CD8-positive, alpha-beta memory T cell (primary cell): ENCODE results near the gene NR6A1. TPM values are rescaled to one million over a fixed set of nuclear protein-coding genes. Genes with fewer than 3 reads are reported as not detected.

Source experiments
- CTCF ChIA-PET: fragments of 350-600 bp; sonication (Branson Sonifier 250); formaldehyde crosslinking; loops from one replicate; lab custom pipeline; 2021; ENCODE audit warnings: antibody characterized with exemption; lab: Charles Lee
- POLR2A ChIA-PET: fragments of 350-600 bp; sonication (Branson Sonifier 250); formaldehyde crosslinking; loops from one replicate; lab custom pipeline; 2021; ENCODE audit warnings: antibody characterized with exemption; lab: Charles Lee
- DNase-seq, 5 donors: peaks; one replicate each; pipeline versions ENCODE4 v3.0.0 to v3.0.0-alpha.2; 2020 to 2022; ENCODE audit warnings: mixed read lengths in 1 of 5
- H3K27ac ChIP-seq: one replicate; pipeline ENCODE4 v1.7.0; 2013; ENCODE audit warnings: low read depth, mild to moderate bottlenecking, low read length, moderate library complexity
- H3K27me3 ChIP-seq: 2 replicates; pipeline ENCODE4 v1.7.0; 2013; ENCODE audit warnings: low read length, mild to moderate bottlenecking; ENCODE audit not compliant: insufficient read depth, poor library complexity, severe bottlenecking
- H3K36me3 ChIP-seq: 2 replicates; pipeline ENCODE4 v1.7.0; 2013; ENCODE audit warnings: mild to moderate bottlenecking, low read length, moderate library complexity; ENCODE audit not compliant: insufficient read depth
- H3K4me1 ChIP-seq: 2 replicates; pipeline ENCODE4 v1.7.0; 2013; ENCODE audit warnings: mild to moderate bottlenecking, low read length, moderate library complexity; ENCODE audit not compliant: insufficient read depth
- H3K4me3 ChIP-seq: 2 replicates; pipeline ENCODE4 v1.7.0; 2013; ENCODE audit warnings: mild to moderate bottlenecking, low read length
- H3K9me3 ChIP-seq: 2 replicates; pipeline ENCODE4 v1.7.0; 2013; ENCODE audit warnings: mild to moderate bottlenecking, low read length
- H3K27ac Mint-ChIP-seq, 8 donors: one replicate each; pipeline ENCODE4 v1.8.0; 2020 to 2021; ENCODE audit warnings: mixed read lengths in 8 of 8, mild to moderate bottlenecking in 6 of 8, inconsistent platforms in 3 of 8, moderate library complexity in 3 of 8
- H3K27me3 Mint-ChIP-seq, 2 donors: one replicate each; pipeline ENCODE4 v1.8.0; 2020 to 2021; ENCODE audit warnings: mixed read lengths in 2 of 2, mild to moderate bottlenecking in 1 of 2, moderate library complexity in 1 of 2
- H3K36me3 Mint-ChIP-seq, 3 donors: one replicate each; pipeline ENCODE4 v1.8.0; 2020 to 2021; ENCODE audit warnings: mixed read lengths in 3 of 3, inconsistent platforms in 1 of 3, mild to moderate bottlenecking in 1 of 3
- H3K4me1 Mint-ChIP-seq, 3 donors: one replicate each; pipeline ENCODE4 v1.8.0; 2020 to 2021; ENCODE audit warnings: mixed read lengths in 3 of 3, inconsistent platforms in 1 of 3, mild to moderate bottlenecking in 1 of 3
- H3K4me3 Mint-ChIP-seq, 7 donors: one replicate each; pipeline ENCODE4 v1.8.0; 2020 to 2021; ENCODE audit warnings: mixed read lengths in 7 of 7, mild to moderate bottlenecking in 6 of 7, moderate library complexity in 4 of 7, inconsistent platforms in 2 of 7
- H3K9me3 Mint-ChIP-seq, 5 donors: one replicate each; pipeline ENCODE4 v1.8.0; 2020 to 2022; ENCODE audit warnings: mixed read lengths in 5 of 5, mild to moderate bottlenecking in 3 of 5, moderate library complexity in 2 of 5, inconsistent platforms in 1 of 5
- polyA plus RNA-seq: library from polyadenylated mRNA; unstranded; fragments of 300-500 nt; fragmentation: Illumina TruSeq; gene quantifications from one replicate; pipeline ENCODE4 v1.2.3, GENCODE V29; 2021
- total RNA-seq, 2 experiments: library from RNA; stranded (reverse); gene quantifications; one replicate each; pipeline ENCODE4 v1.2.3, GENCODE V29; 2021

Gene NR6A1
- total and polyA plus RNA-seq, 3 experiments from 2014 or later: 2.4 to 3.0 TPM; not detected in 1

DNA sequence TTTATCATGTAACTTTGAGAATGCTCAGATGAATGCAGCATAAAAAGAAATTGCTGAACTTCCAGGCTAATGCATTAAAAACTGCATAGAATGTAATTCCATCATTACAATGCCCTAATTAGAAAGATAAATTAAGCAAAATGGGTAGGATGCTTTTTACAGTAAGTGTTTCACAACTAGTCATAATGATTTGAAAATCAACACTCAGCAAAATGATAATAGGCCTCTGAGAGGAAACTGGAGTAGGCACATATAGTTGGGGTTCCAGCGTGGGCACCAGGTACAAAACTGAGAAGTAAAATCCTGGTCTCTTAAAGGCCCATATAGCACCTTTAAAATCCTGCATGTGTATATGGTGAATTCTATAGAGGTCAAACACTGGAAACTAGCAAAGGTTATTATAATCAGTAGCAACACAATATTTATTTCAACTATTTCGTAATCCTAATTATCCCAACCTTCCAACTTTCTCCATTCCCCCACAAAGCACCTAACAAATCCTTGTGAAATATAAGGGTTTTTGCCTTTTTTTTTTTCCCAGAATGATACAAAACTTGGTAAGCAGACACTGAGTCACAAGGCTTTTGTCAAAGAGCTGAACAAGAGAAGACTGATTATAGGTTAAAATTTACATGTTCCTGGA, 155.9 kb downstream of the NR6A1 start:
- H3K27me3 ChIP-seq: no peaks in the 10 kb centered on the region
- no peaks in the 10 kb centered on the region for H3K4me1 ChIP-seq
- no peak overlapping the region for H3K4me3 Mint-ChIP-seq
- no peak overlapping the region for H3K4me3 ChIP-seq
- no peaks in the 10 kb centered on the region for H3K9me3 Mint-ChIP-seq
- CTCF ChIA-PET: no interaction called here
- H3K36me3 Mint-ChIP-seq: no peaks in the 10 kb centered on the region
- no peak overlapping the region for H3K27ac ChIP-seq
- no peak overlapping the region for H3K27ac Mint-ChIP-seq
- peaks cover 6 to 26% of the 10 kb centered on the region in 2 donors for H3K27me3 Mint-ChIP-seq
- H3K9me3 ChIP-seq: no peaks in the 10 kb centered on the region
- H3K36me3 ChIP-seq: no peaks in the 10 kb centered on the region
- DNase-seq: no peak
- H3K4me1 Mint-ChIP-seq: peaks cover 0 to 3% (median 0%) of the 10 kb centered on the region in 3 donors
- POLR2A ChIA-PET: no interaction called here

GRCh38 chr9:124613849-124614248, 157.3 kb downstream of the NR6A1 start:
- Histone ChIP-seq H3K36me3 (no peaks in the 10 kb centered on the region), H3K4me1 (no peaks in the 10 kb centered on the region), H3K27ac (no peak overlapping the region), H3K4me3 (no peak overlapping the region), H3K27me3 (no peaks in the 10 kb centered on the region), H3K9me3 (no peaks in the 10 kb centered on the region)
- Mint-ChIP-seq H3K4me3 (no peak overlapping the region), H3K4me1 (peaks cover 0 to 3% (median 0%) of the 10 kb centered on the region in 3 donors), H3K36me3 (no peaks in the 10 kb centered on the region), H3K27me3 (peaks cover 8 to 35% of the 10 kb centered on the region in 2 donors), H3K9me3 (no peaks in the 10 kb centered on the region), H3K27ac (no peak overlapping the region)
- no peak for DNase-seq
- ChIA-PET CTCF (interaction anchor here (1.7 kb wide), 1 partner anchor 98 kb away, joined by 5 read pairs; no protein-coding TSS in a partner anchor), POLR2A (no interaction called here)

DNA sequence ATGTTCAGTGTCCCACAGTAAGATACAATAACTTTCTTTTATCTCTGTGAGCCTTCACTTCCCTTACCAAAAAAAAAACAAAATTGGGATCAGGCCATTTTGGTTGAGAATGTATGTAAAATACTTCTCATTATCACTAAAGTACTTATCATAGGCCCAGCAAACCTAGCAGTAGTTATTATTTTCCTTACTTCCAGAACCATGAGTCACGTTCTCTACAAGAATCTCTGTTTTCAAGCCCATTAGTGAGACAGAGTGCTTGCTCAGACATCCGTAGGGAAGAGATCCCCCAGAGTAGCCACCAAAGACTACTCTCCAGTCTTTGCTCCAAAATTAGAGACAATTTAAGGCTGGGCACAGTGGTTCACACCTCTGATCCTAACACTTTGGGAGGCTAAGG, 160.0 kb downstream of the NR6A1 start:
- H3K27me3 Mint-ChIP-seq: peaks cover 9 to 40% of the 10 kb centered on the region in 2 donors
- H3K4me1 Mint-ChIP-seq: no peaks in the 10 kb centered on the region
- Histone ChIP-seq H3K36me3 (no peaks in the 10 kb centered on the region), H3K4me1 (no peaks in the 10 kb centered on the region), H3K27ac (no peak overlapping the region), H3K27me3 (no peaks in the 10 kb centered on the region), H3K4me3 (no peak overlapping the region), H3K9me3 (no peaks in the 10 kb centered on the region)
- no peaks in the 10 kb centered on the region for H3K36me3 Mint-ChIP-seq
- no peaks in the 10 kb centered on the region for H3K9me3 Mint-ChIP-seq
- POLR2A ChIA-PET: no interaction called here
- H3K4me3 Mint-ChIP-seq: no peak overlapping the region
- H3K27ac Mint-ChIP-seq: no peak overlapping the region
- no peak for DNase-seq
- CTCF ChIA-PET: no interaction called here

GRCh38 chr9:124606027-124606426, 165.1 kb downstream of the NR6A1 start:
- Mint-ChIP-seq H3K4me1 (no peaks in the 10 kb centered on the region), H3K36me3 (no peaks in the 10 kb centered on the region), H3K27ac (no peak overlapping the region), H3K27me3 (peaks cover 8 to 19% of the 10 kb centered on the region in 2 donors), H3K4me3 (no peak overlapping the region), H3K9me3 (no peaks in the 10 kb centered on the region)
- no peaks in the 10 kb centered on the region for H3K36me3 ChIP-seq
- ChIA-PET CTCF (no interaction called here), POLR2A (no interaction called here)
- H3K27me3 ChIP-seq: no peaks in the 10 kb centered on the region
- H3K9me3 ChIP-seq: no peaks in the 10 kb centered on the region
- no peak for DNase-seq
- H3K4me1 ChIP-seq: no peaks in the 10 kb centered on the region
- H3K4me3 ChIP-seq: no peak overlapping the region
- H3K27ac ChIP-seq: no peak overlapping the region

- H3K27ac ChIP-seq: no peak overlapping the region
- Mint-ChIP-seq H3K27ac (no peak overlapping the region), H3K36me3 (no peaks in the 10 kb centered on the region), H3K4me3 (no peak overlapping the region), H3K4me1 (no peaks in the 10 kb centered on the region), H3K27me3 (peaks cover 12 to 18% of the 10 kb centered on the region in 2 donors), H3K9me3 (peaks cover 0 to 2% (median 0%) of the 10 kb centered on the region in 5 donors)
- no peaks in the 10 kb centered on the region for H3K36me3 ChIP-seq
- H3K27me3 ChIP-seq: no peaks in the 10 kb centered on the region
- DNase-seq: no peak
- ChIA-PET POLR2A (no interaction called here), CTCF (no interaction called here)
- no peaks in the 10 kb centered on the region for H3K9me3 ChIP-seq
- no peak overlapping the region for H3K4me3 ChIP-seq
- H3K4me1 ChIP-seq: no peaks in the 10 kb centered on the region
Observed at GRCh38 chr9:124605258-124605657, 165.9 kb downstream of the NR6A1 start.

DNA sequence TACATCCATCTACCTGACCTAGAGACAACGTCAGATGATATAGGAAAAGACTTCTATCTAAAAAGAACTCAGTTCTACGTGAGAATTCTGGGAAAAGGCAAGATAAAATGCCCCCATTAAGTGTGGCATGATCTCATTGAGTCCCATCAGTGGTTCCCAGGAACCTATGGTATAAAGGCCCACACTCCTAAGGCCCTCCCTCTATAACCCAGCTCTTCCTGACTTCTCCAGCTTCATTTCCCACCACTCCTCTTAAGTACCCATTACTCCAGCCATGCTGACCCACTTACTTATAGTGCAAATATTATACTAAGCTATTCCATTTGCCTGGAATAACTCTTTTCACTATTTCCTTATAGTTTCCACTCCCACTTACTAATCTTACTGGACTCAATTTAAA, 168.5 kb downstream of the NR6A1 start:
- Histone ChIP-seq H3K36me3 (no peaks in the 10 kb centered on the region), H3K27me3 (no peaks in the 10 kb centered on the region), H3K9me3 (no peaks in the 10 kb centered on the region), H3K4me3 (no peak overlapping the region), H3K4me1 (no peaks in the 10 kb centered on the region), H3K27ac (no peak overlapping the region)
- H3K4me3 Mint-ChIP-seq: no peak overlapping the region
- H3K9me3 Mint-ChIP-seq: peaks cover 0 to 2% (median 0%) of the 10 kb centered on the region in 5 donors
- peaks cover 8 to 12% of the 10 kb centered on the region in 2 donors for H3K27me3 Mint-ChIP-seq
- DNase-seq: no peak
- POLR2A ChIA-PET: no interaction called here
- H3K36me3 Mint-ChIP-seq: no peaks in the 10 kb centered on the region
- H3K4me1 Mint-ChIP-seq: no peaks in the 10 kb centered on the region
- CTCF ChIA-PET: no interaction called here
- no peak overlapping the region for H3K27ac Mint-ChIP-seq

DNA sequence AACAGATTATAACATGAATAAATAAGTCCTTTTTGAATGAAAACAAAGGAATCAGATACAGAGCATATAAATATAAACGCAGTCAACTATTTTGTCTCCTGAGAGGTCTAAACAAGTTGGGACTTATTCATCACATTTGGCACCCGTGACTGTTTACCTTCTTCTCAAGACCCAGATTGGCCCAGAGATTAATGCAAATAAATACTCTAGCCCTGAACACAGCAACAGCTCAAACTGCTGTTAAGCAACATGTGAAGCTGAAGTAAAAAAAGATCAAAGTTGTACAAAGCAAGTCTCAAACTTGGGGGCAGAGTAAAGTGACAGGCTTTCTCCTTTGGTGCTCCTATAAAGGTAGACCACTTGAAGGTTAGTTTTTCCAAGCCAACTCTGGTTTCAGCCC, 168.9 kb downstream of the NR6A1 start:
- CTCF ChIA-PET: no interaction called here
- POLR2A ChIA-PET: no interaction called here

DNA sequence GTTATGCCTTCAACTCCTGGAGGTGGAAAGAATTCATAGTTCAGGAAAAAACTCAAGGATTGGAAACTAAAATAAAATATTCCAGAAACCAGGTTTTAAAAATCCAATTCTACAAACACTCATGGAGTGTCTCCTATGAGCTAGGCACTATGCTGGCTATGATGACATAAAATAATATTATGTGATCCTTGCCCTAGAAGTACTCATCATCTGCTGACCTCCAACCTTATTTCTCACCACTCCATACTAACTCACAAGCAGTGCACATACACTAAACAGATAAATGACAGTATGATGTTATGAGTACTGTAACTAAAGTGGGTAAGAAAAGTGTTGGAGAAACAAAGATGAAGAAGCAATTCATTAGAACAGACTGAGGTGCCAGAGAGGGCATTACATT, 170.7 kb downstream of the NR6A1 start:
- no peaks in the 10 kb centered on the region for H3K36me3 ChIP-seq
- Mint-ChIP-seq H3K36me3 (no peaks in the 10 kb centered on the region), H3K4me1 (no peaks in the 10 kb centered on the region), H3K9me3 (peaks cover 0 to 2% (median 0%) of the 10 kb centered on the region in 5 donors), H3K27me3 (peaks cover 6 to 33% of the 10 kb centered on the region in 2 donors), H3K4me3 (no peak overlapping the region), H3K27ac (no peak overlapping the region)
- POLR2A ChIA-PET: no interaction called here
- H3K27ac ChIP-seq: no peak overlapping the region
- H3K27me3 ChIP-seq: peaks cover 5% of the 10 kb centered on the region
- no peaks in the 10 kb centered on the region for H3K9me3 ChIP-seq
- H3K4me3 ChIP-seq: no peak overlapping the region
- no peaks in the 10 kb centered on the region for H3K4me1 ChIP-seq
- DNase-seq: no peak
- CTCF ChIA-PET: no interaction called here

More for the DNA sequence above, 168.9 kb downstream of the NR6A1 start:
- Mint-ChIP-seq H3K9me3 (peaks cover 0 to 2% (median 0%) of the 10 kb centered on the region in 5 donors), H3K4me1 (no peaks in the 10 kb centered on the region), H3K4me3 (no peak overlapping the region), H3K27me3 (peaks cover 7 to 16% of the 10 kb centered on the region in 2 donors), H3K36me3 (no peaks in the 10 kb centered on the region), H3K27ac (no peak overlapping the region)
- H3K36me3 ChIP-seq: no peaks in the 10 kb centered on the region
- no peak overlapping the region for H3K4me3 ChIP-seq
- no peak for DNase-seq
- no peaks in the 10 kb centered on the region for H3K4me1 ChIP-seq
- no peak overlapping the region for H3K27ac ChIP-seq
- no peaks in the 10 kb centered on the region for H3K9me3 ChIP-seq
- H3K27me3 ChIP-seq: no peaks in the 10 kb centered on the region
